GM12891 (cell line): ENCODE measurements around the gene HMCN2.

ENCODE experiments used
- DNase-seq: peaks from one replicate; pipeline ENCODE4 v3.0.0; 2011; ENCODE audit warnings: low spot score; ENCODE audit not compliant: insufficient read length
- FAIRE-seq: peaks from 2 replicates; lab custom pipeline; 2011; peaks lifted over from hg19 to GRCh38; lab: Jason Lieb, UNC
- PAX5 ChIP-seq: IDR thresholded peaks from 2 replicates; pipeline ENCODE4 v1.6.1; 2011; ENCODE audit warnings: low read length, moderate library complexity, mild to moderate bottlenecking; ENCODE audit not compliant: insufficient read depth, severe bottlenecking
- POLR2A ChIP-seq: IDR thresholded peaks from 2 replicates; pipeline ENCODE4 v1.6.1; 2011; ENCODE audit warnings: low read depth, low read length, control low read depth
- POLR2AphosphoS5 ChIP-seq: IDR thresholded peaks from 2 replicates; pipeline ENCODE4 v1.6.1; 2011; ENCODE audit warnings: low read depth, low read length, control low read depth
- POU2F2 ChIP-seq: IDR thresholded peaks from 2 replicates; pipeline ENCODE4 v1.6.1; 2011; ENCODE audit warnings: low read depth, mild to moderate bottlenecking, control low read depth, low read length, moderate library complexity
- SPI1 ChIP-seq: IDR thresholded peaks from 2 replicates; pipeline ENCODE4 v1.6.1; 2011; ENCODE audit warnings: low read depth, low read length, control low read depth
- TAF1 ChIP-seq: IDR thresholded peaks from 2 replicates; pipeline ENCODE4 v1.6.1; 2011; ENCODE audit warnings: low read depth, low read length, control low read depth

Gene HMCN2

GRCh38 chr9:130289711-130290241 lies 24.2 kb downstream of the HMCN2 start:
- DNase-seq (no peak), FAIRE-seq (no peak)
- TF ChIP-seq POU2F2 (no peak), TAF1 (no peak), SPI1 (no peak), POLR2A (no peak), POLR2AphosphoS5 (no peak), PAX5 (no peak)

GRCh38 chr9:130290291-130291181 lies 25.0 kb downstream of the HMCN2 start:
- TF ChIP-seq POU2F2 (no peak), POLR2A (no peak), POLR2AphosphoS5 (no peak), PAX5 (no peak), TAF1 (no peak), SPI1 (no peak)
- FAIRE-seq (no peak), DNase-seq (no peak)

GRCh38 chr9:130291474-130291873 lies 25.9 kb downstream of the HMCN2 start:
- DNase-seq = no peak
- FAIRE-seq = no peak
- TF ChIP-seq PAX5 (no peak), POLR2A (no peak), POU2F2 (no peak), SPI1 (no peak), TAF1 (no peak), POLR2AphosphoS5 (no peak)

- FAIRE-seq (no peak), DNase-seq (no peak)
Measured at GRCh38 chr9:130292106-130292505, 26.5 kb downstream of the HMCN2 start.

GRCh38 chr9:130294664-130295063 lies 29.1 kb downstream of the HMCN2 start:
- no peak for DNase-seq
- TF ChIP-seq POLR2AphosphoS5 = no peak
- no peak for TF ChIP-seq TAF1
- TF ChIP-seq POU2F2 = no peak
- no peak for TF ChIP-seq POLR2A
- no peak for TF ChIP-seq PAX5
- no peak for TF ChIP-seq SPI1
- no peak for FAIRE-seq

More at GRCh38 chr9:130292106-130292505, 26.5 kb downstream of the HMCN2 start:
- TF ChIP-seq PAX5 (no peak), SPI1 (no peak), POLR2A (no peak), POLR2AphosphoS5 (no peak), POU2F2 (no peak), TAF1 (no peak)

GRCh38 chr9:130295431-130295830 lies 29.9 kb downstream of the HMCN2 start:
- no peak for TF ChIP-seq POU2F2
- TF ChIP-seq POLR2A = no peak
- TF ChIP-seq PAX5 = no peak
- FAIRE-seq (no peak), DNase-seq (no peak)

GRCh38 chr9:130295945-130296782 lies 30.6 kb downstream of the HMCN2 start:
- no peak for DNase-seq
- no peak for FAIRE-seq
- no peak for TF ChIP-seq SPI1
- no peak for TF ChIP-seq POU2F2
- TF ChIP-seq TAF1 = no peak
- TF ChIP-seq POLR2AphosphoS5 = no peak
- no peak for TF ChIP-seq PAX5
- TF ChIP-seq POLR2A = no peak

- TF ChIP-seq POLR2AphosphoS5 = no peak
- no peak for TF ChIP-seq POU2F2
- TF ChIP-seq PAX5 = no peak
- no peak for TF ChIP-seq TAF1
- no peak for TF ChIP-seq POLR2A
- no peak for TF ChIP-seq SPI1
- no peak for DNase-seq
- FAIRE-seq = no peak
Measured at GRCh38 chr9:130296783-130297055, 31.2 kb downstream of the HMCN2 start.

- FAIRE-seq (no peak), DNase-seq (no peak)
- no peak for TF ChIP-seq POLR2AphosphoS5
Measured at GRCh38 chr9:130297371-130297770, 31.8 kb downstream of the HMCN2 start.

- no peak for TF ChIP-seq TAF1
- TF ChIP-seq POU2F2 = no peak
- no peak for TF ChIP-seq POLR2AphosphoS5
- TF ChIP-seq SPI1 = no peak
- TF ChIP-seq POLR2A = no peak
- no peak for TF ChIP-seq PAX5
- FAIRE-seq (no peak), DNase-seq (no peak)
Measured at GRCh38 chr9:130298662-130299279, 33.2 kb downstream of the HMCN2 start.
